ENCODE data around the gene PMPCA. TPM values are rescaled to one million over a fixed set of nuclear protein-coding genes. Genes with fewer than 3 reads are reported as not detected.

PMPCA gene
- total RNA-seq, 8 experiments from 2014 or later: 29.4 to 101 (median 46.4) TPM

DNA sequence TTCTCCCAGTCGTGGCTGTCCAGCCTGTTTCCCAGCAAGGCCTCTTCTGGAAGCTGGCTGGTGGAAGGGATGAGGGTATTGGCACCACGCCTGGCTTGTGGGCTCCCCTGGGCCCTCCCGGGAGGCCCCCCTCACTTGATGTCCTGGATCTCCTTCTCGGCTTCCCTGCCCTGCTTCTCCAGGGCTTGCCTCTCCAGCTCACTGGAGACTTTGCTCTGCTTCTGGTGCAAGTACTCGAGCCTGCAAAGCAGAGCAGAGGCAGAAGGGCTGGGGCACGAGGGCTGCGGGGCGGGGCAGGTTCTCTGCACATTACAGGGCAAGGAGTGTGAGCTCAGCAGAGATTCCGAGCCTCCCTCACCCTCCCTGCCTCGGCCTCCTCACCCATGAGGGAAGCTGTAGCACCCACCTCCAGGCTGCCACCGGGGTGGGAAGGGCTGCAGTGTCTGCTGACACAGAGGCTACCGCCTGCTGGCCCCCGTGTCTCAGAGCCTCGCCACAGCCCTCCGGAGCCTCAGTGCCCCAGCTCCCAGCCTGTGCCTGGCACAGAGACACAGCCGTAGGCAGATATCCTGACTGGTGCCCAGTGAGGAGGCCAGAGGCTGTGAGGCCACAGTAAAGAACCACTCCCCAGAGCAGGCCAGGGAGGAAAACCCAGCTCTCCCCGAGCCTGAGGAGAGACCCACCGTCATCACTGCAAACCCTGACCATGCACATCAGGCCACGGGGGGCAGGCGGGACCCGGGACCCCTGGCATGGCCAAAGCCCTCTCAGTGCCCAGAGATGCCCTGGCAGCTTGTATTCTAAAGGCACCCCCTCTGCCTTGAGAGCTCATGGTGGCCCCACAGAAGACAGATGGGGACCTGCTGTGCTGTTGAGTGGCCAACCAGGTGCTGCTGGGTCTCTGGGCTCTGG, 17.7 kb upstream of the PMPCA start:
- ATAC-seq (replicated peaks in 6 of 8): peak in 3 of 8 experiments; percentile 6 to 70 (median 62)
- H3K4me3 ChIP-seq: no peak overlapping the region
- H3K4me1 ChIP-seq (replicated peaks in 1 of 2): no peaks in the 10 kb centered on the region
- in situ Hi-C loops (cut with MboI; ENCODE audit: low pct_unique_long_range_greater_than_20kb in 2 of 9, low sequenced_read_pairs in 9 of 9, unreplicated experiment in 9 of 9): no loop called here
- no peak overlapping the region for H3K27ac ChIP-seq
- 68 to 100% (median 95%) methylated on average over 3 to 8 of the region's 21 CpGs; no CpG with 5 or more reads in 7 of the 10 experiments for WGBS, 10 experiments

DNA sequence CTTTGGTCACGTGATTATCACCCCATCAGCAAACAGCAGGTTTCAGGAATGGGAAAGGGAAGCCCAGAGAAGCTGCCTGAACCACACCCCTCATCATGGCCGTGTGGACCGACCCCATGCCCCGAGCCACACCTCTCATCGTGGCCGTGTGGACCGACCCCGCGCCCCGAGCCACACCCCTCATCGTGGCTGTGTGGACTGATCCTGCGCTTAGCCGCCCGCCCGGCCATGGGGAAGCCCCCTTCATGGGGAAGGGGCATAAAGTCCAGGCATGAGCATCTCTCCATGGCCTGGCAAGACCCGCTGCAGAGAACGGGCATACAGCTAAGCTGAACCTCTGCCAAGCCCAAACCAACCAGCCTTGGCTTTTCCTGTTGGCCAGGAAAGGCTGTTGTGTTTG, 16.9 kb upstream of the PMPCA start:
- H3K4me1 ChIP-seq (replicated peaks in 1 of 2): peaks cover 0 to 2% of the 10 kb centered on the region in 2 donors
- in situ Hi-C loops (cut with MboI; ENCODE audit: low pct_unique_long_range_greater_than_20kb in 2 of 9, low sequenced_read_pairs in 9 of 9, unreplicated experiment in 9 of 9): no loop called here
- H3K27ac ChIP-seq: no peak overlapping the region
- no peak for ATAC-seq (replicated peaks in 6 of 8)
- H3K4me3 ChIP-seq: no peak overlapping the region
- WGBS, 10 experiments: 80 to 96% (median 91%) methylated on average over 1 to 17 of the region's 17 CpGs; no CpG with 5 or more reads in 7 of the 10 experiments

DNA sequence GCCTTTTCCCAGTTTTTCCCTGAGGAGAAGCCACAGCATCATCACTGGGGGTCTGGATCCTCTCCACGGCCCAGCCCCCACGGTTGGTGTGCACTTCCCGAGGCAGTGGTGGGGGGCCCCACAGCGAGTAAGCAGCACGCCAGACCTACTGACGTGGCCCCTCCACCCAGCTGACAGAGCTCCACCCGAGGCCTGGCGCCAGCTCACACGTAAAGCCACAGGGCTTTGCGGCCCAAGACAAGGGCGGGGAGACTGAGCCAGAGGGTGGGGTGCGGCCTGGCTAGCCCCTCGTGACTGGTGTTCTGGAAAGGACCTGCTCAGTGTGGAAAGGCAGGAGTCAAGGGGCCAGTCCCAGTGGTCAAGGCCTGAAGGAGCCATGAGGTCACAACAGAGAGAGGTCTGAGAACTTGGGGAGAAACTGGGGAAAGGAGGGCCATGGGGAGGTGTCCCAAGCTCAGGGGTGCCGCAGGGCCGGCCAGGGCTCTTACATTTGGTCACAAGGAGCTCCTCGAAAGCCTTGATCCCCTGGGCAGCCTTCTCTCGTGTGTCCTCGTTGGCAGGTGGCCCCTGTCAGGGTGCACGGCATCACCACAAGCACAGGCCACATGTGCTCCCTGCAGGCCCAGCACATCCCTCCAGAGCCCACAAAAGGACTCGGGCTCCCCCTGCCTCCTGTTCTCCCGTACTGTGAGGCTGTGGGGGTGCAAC, 16.0 kb upstream of the PMPCA start:
- 90 to 94% (median 92%) methylated on average over 2 to 4 of the region's 21 CpGs; no CpG with 5 or more reads in 7 of the 10 experiments for WGBS, 10 experiments
- H3K4me3 ChIP-seq: no peak overlapping the region
- in situ Hi-C loops (cut with MboI; ENCODE audit: low pct_unique_long_range_greater_than_20kb in 2 of 9, low sequenced_read_pairs in 9 of 9, unreplicated experiment in 9 of 9): no loop called here
- peaks cover 7 to 10% of the 10 kb centered on the region in 2 donors for H3K4me1 ChIP-seq (replicated peaks in 1 of 2)
- no peak overlapping the region for H3K27ac ChIP-seq
- ATAC-seq (replicated peaks in 6 of 8): peak in 2 of 8 experiments; percentile 57 to 66

DNA sequence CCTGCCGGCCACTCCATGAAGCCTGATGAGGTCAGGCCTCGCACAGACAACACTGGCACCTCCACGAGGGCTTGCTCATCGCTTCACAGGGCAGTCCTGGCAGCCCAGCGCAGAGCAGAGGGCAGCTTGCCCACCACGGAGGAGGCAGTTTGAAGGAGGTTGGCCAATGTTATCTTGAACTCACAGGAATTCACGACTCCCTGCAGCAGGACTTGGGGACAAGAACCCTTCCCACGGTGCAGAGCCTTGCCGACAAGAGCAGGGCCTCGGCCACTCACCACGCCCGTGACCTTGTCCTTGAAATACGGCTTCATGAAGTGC, 15.5 kb upstream of the PMPCA start:
- H3K27ac ChIP-seq: no peak overlapping the region
- 77 to 95% (median 89%) methylated on average over 3 to 6 of the region's 13 CpGs; no CpG with 5 or more reads in 5 of the 10 experiments for WGBS, 10 experiments
- H3K4me3 ChIP-seq: no peak overlapping the region
- no peak for ATAC-seq (replicated peaks in 6 of 8)
- H3K4me1 ChIP-seq (replicated peaks in 1 of 2): peaks cover 7 to 10% of the 10 kb centered on the region in 2 donors
- in situ Hi-C loops (cut with MboI; ENCODE audit: low pct_unique_long_range_greater_than_20kb in 2 of 9, low sequenced_read_pairs in 9 of 9, unreplicated experiment in 9 of 9): no loop called here

DNA sequence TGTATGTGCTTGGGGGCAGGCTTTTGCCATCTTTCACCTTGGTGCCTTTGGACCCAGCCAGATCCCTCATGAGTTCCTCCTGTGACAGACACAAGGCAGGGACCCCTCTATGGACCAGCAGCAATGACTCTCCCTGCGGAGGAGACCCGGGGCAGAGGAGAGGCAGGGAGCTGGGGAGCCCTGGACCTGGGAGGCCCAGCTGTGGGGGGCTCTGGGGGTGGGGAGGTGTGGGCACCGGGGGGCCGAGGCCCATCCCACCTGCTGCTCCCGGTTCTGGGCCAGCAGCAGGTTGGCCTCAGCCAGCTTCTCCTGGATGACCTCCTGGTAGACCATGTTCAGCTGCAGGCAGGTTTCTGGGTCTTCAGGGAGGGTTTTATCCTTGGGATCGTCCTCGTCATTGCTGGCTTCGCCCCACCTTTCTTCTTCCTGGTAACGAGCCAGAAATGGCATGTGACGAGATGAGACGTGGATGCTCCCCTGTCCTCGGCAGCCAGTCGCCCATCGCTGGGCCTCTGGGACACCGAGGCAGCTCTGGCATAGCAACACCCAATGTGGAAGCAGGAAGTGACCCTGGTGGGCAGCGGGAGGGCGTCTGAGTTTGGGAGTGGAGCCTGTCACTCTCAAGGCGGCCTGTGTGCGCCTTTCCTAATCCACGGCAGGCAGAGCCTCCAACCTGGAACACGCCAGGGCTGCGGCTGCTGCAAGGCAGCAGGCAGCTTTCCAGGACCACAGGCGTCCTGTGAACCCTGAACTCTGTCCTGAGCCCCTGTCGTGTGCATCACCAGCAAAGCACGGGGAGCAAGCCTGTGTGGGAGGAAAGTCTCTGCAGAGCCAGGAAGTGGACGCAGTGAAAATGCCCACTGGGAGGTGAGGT, 14.9 kb upstream of the PMPCA start:
- ATAC-seq (replicated peaks in 6 of 8): no peak
- peaks cover 10 to 13% of the 10 kb centered on the region in 2 donors for H3K4me1 ChIP-seq (replicated peaks in 1 of 2)
- in situ Hi-C loops (cut with MboI; ENCODE audit: low pct_unique_long_range_greater_than_20kb in 2 of 9, low sequenced_read_pairs in 9 of 9, unreplicated experiment in 9 of 9): no loop called here
- 90 to 100% (median 92%) methylated on average over 1 to 6 of the region's 26 CpGs; no CpG with 5 or more reads in 5 of the 10 experiments for WGBS, 10 experiments
- no peak overlapping the region for H3K27ac ChIP-seq
- H3K4me3 ChIP-seq: no peak overlapping the region

DNA sequence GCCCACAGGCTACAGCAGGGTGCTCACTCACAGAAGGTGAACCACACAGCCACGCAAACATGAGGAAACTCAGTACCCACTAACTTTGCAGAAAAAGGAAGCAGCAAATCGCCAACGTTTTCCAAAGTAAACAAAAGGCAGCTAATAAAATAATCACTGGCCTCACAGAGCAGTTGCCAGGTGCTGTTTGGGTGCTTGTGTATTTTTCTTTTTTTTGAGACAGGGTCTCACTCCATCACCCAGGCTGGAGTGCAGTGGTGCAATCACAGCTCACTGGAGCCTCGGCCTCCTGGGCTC, 14.3 kb upstream of the PMPCA start:
- in situ Hi-C loops (cut with MboI; ENCODE audit: low pct_unique_long_range_greater_than_20kb in 2 of 9, low sequenced_read_pairs in 9 of 9, unreplicated experiment in 9 of 9): no loop called here
- H3K4me1 ChIP-seq (replicated peaks in 1 of 2): peaks cover 11 to 15% of the 10 kb centered on the region in 2 donors
- H3K27ac ChIP-seq: no peak overlapping the region
- 80 to 100% (median 94%) methylated on average over 1 to 3 of the region's 4 CpGs; no CpG with 5 or more reads in 4 of the 10 experiments for WGBS, 10 experiments
- no peak for ATAC-seq (replicated peaks in 6 of 8)
- no peak overlapping the region for H3K4me3 ChIP-seq

DNA sequence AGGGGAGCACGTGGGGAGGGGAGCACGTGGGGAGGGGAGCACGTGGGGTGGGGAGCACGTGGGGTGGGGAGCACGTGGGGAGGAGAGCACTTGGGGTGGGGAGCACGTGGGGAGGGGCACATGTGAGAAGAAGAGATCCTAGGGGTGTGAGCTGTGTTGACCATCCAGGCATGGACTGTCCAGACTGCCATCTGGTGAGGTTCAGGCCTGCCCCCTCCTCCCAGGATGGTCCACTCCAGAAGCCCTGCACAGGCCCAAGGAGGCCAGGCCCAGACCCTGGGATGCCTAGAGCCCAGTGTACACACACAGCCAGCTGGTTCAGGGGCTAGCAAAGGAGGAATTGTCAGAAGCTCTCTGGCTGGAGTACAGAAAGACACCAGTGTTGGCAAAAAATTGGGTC, 12.8 kb upstream of the PMPCA start:
- Histone ChIP-seq H3K4me3 (no peak overlapping the region), H3K27ac (no peak overlapping the region), H3K4me1 (replicated peaks in 1 of 2) (peaks cover 11 to 15% of the 10 kb centered on the region in 2 donors)
- in situ Hi-C loops (cut with MboI; ENCODE audit: low pct_unique_long_range_greater_than_20kb in 2 of 9, low sequenced_read_pairs in 9 of 9, unreplicated experiment in 9 of 9): no loop called here
- ATAC-seq (replicated peaks in 6 of 8): no peak
- no CpG with 5 or more reads among the region's 6 CpGs for WGBS, 10 experiments

DNA sequence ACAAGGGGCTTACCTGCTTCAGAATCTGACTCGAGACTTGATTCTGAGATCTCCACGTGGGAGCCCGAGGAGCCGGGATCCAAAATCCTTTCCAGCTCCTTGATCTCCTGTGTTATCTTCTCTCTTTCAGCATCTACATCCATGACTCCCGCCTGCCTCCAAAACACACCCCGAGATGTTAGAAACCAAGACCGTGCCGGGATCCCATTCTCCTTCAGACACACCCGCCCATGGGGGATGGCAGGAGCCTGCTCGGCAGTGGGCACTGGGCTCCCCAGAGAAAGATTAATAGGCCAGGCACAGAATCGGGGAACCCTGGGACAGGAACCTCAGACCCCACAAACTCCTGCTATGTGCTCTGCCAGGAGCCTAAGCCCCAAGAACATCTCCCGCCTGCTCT, 12.2 kb upstream of the PMPCA start:
- in situ Hi-C loops (cut with MboI; ENCODE audit: low pct_unique_long_range_greater_than_20kb in 2 of 9, low sequenced_read_pairs in 9 of 9, unreplicated experiment in 9 of 9): no loop called here
- ATAC-seq (replicated peaks in 6 of 8): no peak
- peak overlapping the region in 1 of 5 donors; percentile 95 for H3K4me3 ChIP-seq
- 85 to 100% (median 99%) methylated on average over 3 to 9 of the region's 12 CpGs; no CpG with 5 or more reads in 6 of the 10 experiments for WGBS, 10 experiments
- peaks cover 11 to 15% of the 10 kb centered on the region in 2 donors for H3K4me1 ChIP-seq (replicated peaks in 1 of 2)
- H3K27ac ChIP-seq: no peak overlapping the region

DNA sequence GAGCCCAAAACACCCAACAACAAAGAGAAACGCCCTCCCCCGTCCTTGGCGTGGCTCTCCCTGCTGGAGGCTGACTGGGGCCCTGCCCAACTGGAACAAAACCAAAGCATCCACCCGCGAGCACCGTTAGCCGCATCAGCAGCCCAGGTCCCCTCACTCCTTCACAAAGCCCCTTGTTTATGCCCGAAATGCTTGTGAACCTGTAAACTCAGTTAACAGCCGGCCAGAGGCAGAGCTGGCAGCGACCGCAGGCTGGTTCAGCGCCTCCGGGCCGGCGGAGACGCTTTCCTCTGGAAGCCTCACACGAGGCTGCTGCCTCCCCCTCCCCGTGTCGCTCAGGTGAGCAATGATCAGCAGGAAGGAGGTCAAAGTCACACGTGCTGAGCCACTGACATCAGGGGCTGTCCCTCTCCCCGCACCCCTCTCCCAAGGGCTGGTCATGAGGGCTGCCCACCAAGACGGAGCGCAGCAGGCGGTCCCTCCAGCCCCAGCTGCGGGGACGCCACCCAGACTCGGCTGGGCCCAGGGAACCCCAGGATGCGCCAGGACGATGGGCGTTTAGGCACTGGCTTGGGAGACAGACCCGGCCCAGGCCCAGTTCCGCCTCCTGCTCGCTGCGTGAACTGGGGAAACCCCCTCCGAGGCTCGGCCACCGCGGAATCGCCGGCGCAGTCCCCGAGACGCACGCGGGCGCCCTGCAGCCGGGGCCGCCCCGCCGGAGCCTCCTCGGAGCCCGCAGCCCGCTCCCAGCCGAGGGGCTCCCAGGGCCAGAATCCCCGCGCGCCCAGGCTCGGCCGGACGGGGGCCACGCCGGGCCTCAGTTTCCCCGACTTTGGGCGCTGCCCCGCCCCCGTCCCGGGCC, 11.1 kb upstream of the PMPCA start:
- in situ Hi-C loops (cut with MboI; ENCODE audit: low pct_unique_long_range_greater_than_20kb in 2 of 9, low sequenced_read_pairs in 9 of 9, unreplicated experiment in 9 of 9): no loop called here
- Histone ChIP-seq H3K4me3 (peak overlapping the region; percentile 70 to 96 (median 95)), H3K27ac (peak overlapping the region; percentile 62 to 78), H3K4me1 (replicated peaks in 1 of 2) (peaks cover 11 to 15% of the 10 kb centered on the region in 2 donors)
- WGBS, 10 experiments: 0 to 20% (median 2%) methylated on average over 1 to 10 of the region's 67 CpGs; no CpG with 5 or more reads in 2 of the 10 experiments
- peak; percentile 18 to 49 (median 36) for ATAC-seq (replicated peaks in 6 of 8)

DNA sequence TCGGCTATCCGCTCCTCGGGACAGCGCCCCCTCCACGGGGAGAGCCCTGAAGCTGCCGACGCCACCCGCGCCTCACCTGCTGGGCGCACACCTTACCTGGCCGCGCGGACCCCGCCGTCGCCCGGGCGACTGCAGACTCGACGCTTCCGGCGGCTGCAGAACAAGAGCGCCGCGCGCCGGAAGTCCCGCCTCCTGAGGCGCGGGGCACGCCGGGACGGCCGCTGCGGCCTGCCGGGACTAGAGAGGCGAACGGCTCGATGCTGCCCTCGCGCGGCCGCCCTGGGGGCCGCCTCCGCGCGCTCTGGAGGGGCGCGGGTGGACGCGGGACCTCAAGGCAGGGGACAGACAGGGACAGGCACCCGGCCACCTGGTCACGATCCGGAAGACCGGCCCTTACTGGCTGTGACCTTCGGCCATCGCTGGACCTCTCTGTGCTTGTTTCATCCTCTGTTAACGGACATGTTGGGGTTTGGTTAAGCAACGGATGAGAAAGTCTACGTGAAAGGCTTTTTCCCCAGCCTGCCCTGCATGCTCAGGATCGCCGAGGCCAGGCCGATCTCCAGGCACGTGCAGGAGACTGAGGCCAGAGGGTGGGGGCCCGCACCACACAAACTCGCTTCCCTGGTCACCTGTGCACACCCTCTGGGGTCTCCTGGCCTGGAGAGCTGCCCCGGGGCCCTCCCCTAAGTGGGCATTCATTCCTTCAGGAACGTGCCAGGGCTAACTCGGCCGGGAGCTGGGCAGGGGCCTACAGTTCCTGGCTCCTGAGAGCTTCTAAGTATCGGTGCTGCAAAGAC, 10.2 kb upstream of the PMPCA start, which contains the start of gene SNAPC4:
Gene SNAPC4, minus strand, starts transcription at position 133 of the 797 bp plus-strand sequence. CDS start 1,742 bp downstream, outside the sequence.
- H3K4me3 ChIP-seq: peak within 1 kb of the TSS; percentile 70 to 96 (median 95)
- peak within 1 kb of the TSS; percentile 62 to 78 for H3K27ac ChIP-seq
- ATAC-seq (replicated peaks in 6 of 8): peak; percentile 75 to 95 (median 90)
- peaks cover 11 to 15% of the 10 kb centered on the region in 2 donors for H3K4me1 ChIP-seq (replicated peaks in 1 of 2)
- in situ Hi-C loops (cut with MboI; ENCODE audit: low pct_unique_long_range_greater_than_20kb in 2 of 9, low sequenced_read_pairs in 9 of 9, unreplicated experiment in 9 of 9): no loop called here
- 0 to 30% (median 7%) methylated on average over 1 to 16 of the region's 71 CpGs; no CpG with 5 or more reads in 3 of the 10 experiments for WGBS, 10 experiments

DNA sequence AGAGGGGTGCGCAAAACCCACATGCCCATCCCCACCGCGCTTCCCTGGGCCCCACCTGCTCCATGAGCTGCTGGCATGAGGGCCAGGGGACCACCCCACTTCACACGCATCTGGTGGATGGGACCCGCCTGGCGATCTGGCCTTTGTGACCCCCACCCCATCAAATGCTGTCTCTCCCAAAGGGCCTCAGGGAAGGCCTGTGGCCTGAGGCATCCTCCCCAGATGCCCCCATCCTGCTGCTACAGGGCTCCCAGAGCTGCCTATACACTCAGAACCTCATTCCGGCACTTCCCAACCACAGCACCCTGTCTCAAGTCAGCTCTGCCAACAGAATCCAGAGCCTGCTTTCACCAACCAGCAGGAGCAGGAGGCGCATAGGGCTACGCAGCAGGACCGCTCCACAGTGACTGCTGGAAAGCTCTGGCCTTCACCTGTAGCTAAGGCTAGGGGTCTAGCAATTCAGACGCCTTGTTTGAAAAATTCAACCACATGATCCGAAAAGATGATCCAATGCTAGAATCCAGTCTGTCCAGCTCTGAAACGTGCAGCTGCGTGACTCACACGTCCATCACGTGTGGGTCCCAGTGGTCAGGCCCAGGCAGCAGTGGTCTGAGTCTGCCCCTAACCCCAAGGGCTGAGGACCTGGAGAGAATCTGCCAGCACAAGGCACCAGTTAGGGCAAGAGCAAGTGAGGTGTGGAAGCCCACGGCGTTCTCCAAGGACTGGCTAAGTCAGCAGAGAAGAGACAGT, 9.1 kb upstream of the PMPCA start:
- Histone ChIP-seq H3K27ac (no peak overlapping the region), H3K4me1 (replicated peaks in 1 of 2) (peaks cover 11 to 15% of the 10 kb centered on the region in 2 donors), H3K4me3 (no peak overlapping the region)
- in situ Hi-C loops (cut with MboI; ENCODE audit: low pct_unique_long_range_greater_than_20kb in 2 of 9, low sequenced_read_pairs in 9 of 9, unreplicated experiment in 9 of 9): no loop called here
- WGBS, 10 experiments: 60 to 100% (median 91%) methylated on average over 2 to 10 of the region's 18 CpGs; no CpG with 5 or more reads in 2 of the 10 experiments
- ATAC-seq (replicated peaks in 6 of 8): no peak
